GM23338 (cell line): Measurements from ENCODE around the gene RPUSD1. TPM values are rescaled to one million over a fixed set of nuclear protein-coding genes. Genes with fewer than 3 reads are reported as not detected.
A peak's percentile ranks its signal among the peaks of the same experiment; 100 is the strongest.
"Not testable (repeated sequence)": the region's sequence is repeated elsewhere in the genome, so short reads cannot be mapped to it uniquely, and the experiment has no call there.

ENCODE experiments used
- ATAC-seq: fragments of 200-7000 bp; cut with Tn5 transposase; 3 replicates; pipeline ENCODE4 v1.9.1; 2020
- DNase-seq: peaks from one replicate; pipeline ENCODE4 v3.0.0-alpha.2; 2015; ENCODE audit warnings: low spot score
- H2AFZ ChIP-seq: fragments of 200-600 bp; sonication (generic); 2 replicates; pipeline ENCODE4 v1.8.0; 2016; ENCODE audit warnings: antibody characterized with exemption, mild to moderate bottlenecking, moderate library complexity
- H3F3A ChIP-seq: fragments of 200-600 bp; sonication (generic); replicated peaks from 2 replicates; pipeline ENCODE4 v1.8.0; 2017; ENCODE audit warnings: antibody characterized with exemption, mixed run types, low read depth
- H3K27ac ChIP-seq: fragments of 200-600 bp; sonication (generic); 2 replicates; pipeline ENCODE4 v1.6.1; 2016; ENCODE audit warnings: low read depth
- H3K27me3 ChIP-seq: fragments of 200-600 bp; sonication (generic); 2 replicates; pipeline ENCODE4 v1.8.0; 2016; ENCODE audit warnings: mild to moderate bottlenecking, mixed run types, moderate library complexity; ENCODE audit not compliant: insufficient read depth
- H3K36me3 ChIP-seq: fragments of 200-600 bp; sonication (generic); 2 replicates; pipeline ENCODE4 v1.8.0; 2016; ENCODE audit warnings: mild to moderate bottlenecking; ENCODE audit not compliant: insufficient read depth
- H3K4me1 ChIP-seq: fragments of 200-600 bp; sonication (generic); 2 replicates; pipeline ENCODE4 v1.8.0; 2016; ENCODE audit warnings: mild to moderate bottlenecking, moderate library complexity; ENCODE audit not compliant: insufficient read depth
- H3K4me2 ChIP-seq: fragments of 200-600 bp; sonication (generic); 2 replicates; pipeline ENCODE4 v1.7.1; 2017; ENCODE audit warnings: mixed run types
- H3K4me3 ChIP-seq: fragments of 200-600 bp; sonication (generic); 2 replicates; pipeline ENCODE4 v1.6.1; 2016; ENCODE audit warnings: mixed run types
- H3K79me2 ChIP-seq: fragments of 200-600 bp; sonication (generic); replicated peaks from 2 replicates; pipeline ENCODE4 v1.8.0; 2017; ENCODE audit warnings: mild to moderate bottlenecking; ENCODE audit not compliant: insufficient read depth
- H3K9me2 ChIP-seq: fragments of 200-600 bp; sonication (generic); 2 replicates; pipeline ENCODE4 v1.8.0; 2017; ENCODE audit not compliant: insufficient read depth
- H4K20me1 ChIP-seq: fragments of 200-600 bp; sonication (generic); replicated peaks from 2 replicates; pipeline ENCODE4 v1.8.0; 2017; ENCODE audit warnings: mild to moderate bottlenecking; ENCODE audit not compliant: insufficient read depth
- H3K27ac Mint-ChIP-seq: 2 replicates; pipeline ENCODE4 v1.8.0; 2020; ENCODE audit warnings: inconsistent platforms, mild to moderate bottlenecking, moderate library complexity, mixed read lengths
- H3K27me3 Mint-ChIP-seq: 3 replicates; pipeline ENCODE4 v1.8.0; 2022; ENCODE audit warnings: low read depth, mild to moderate bottlenecking, moderate library complexity, mixed read lengths, inconsistent platforms; ENCODE audit not compliant: insufficient read depth, poor library complexity
- H3K36me3 Mint-ChIP-seq: 3 replicates; pipeline ENCODE4 v1.8.0; 2021; ENCODE audit warnings: low read depth, mild to moderate bottlenecking, inconsistent platforms, moderate library complexity, mixed read lengths
- H3K4me1 Mint-ChIP-seq: 3 replicates; pipeline ENCODE4 v1.8.0; 2020; ENCODE audit warnings: mild to moderate bottlenecking, inconsistent platforms, mixed read lengths
- H3K4me3 Mint-ChIP-seq: 3 replicates; pipeline ENCODE4 v1.8.0; 2021; ENCODE audit warnings: moderate library complexity, mild to moderate bottlenecking, inconsistent platforms, mixed read lengths
- H3K9me3 Mint-ChIP-seq: 3 replicates; pipeline ENCODE4 v1.8.0; 2020; ENCODE audit warnings: moderate library complexity, mild to moderate bottlenecking, inconsistent platforms, mixed read lengths
- CREB1 ChIP-seq: fragments of 250-450 bp; sonication (Bioruptor Pico); IDR thresholded peaks from 2 replicates; pipeline ENCODE4 v1.5.0; 2020; ENCODE audit warnings: low read depth, mild to moderate bottlenecking, moderate library complexity
- CTCF ChIP-seq, 2 experiments: fragments of 200-600 bp in 1 of 2; sonication (generic) in 1 of 2; conservative IDR thresholded peaks; 2 replicates each; pipeline versions ENCODE4 v1.5.1 to v1.6.1; 2016 to 2017; ENCODE audit warnings: antibody characterized with exemption in 2 of 2, low read depth in 2 of 2, mild to moderate bottlenecking in 2 of 2, moderate library complexity in 1 of 2
- ETS1 ChIP-seq: IDR thresholded peaks from 2 replicates; pipeline ENCODE4 v1.6.1; 2016; ENCODE audit warnings: antibody characterized with exemption
- EZH2phosphoT487 ChIP-seq: fragments of 200-600 bp; sonication (generic); IDR thresholded peaks from one replicate; pipeline ENCODE4 v1.8.1; 2018; ENCODE audit warnings: antibody characterized with exemption; ENCODE audit not compliant: unreplicated experiment
- JUNB ChIP-seq: IDR thresholded peaks from one replicate; pipeline ENCODE4 v1.6.1; 2016; ENCODE audit warnings: antibody characterized with exemption; ENCODE audit not compliant: unreplicated experiment
- POLR2AphosphoS5 ChIP-seq: IDR thresholded peaks from 2 replicates; pipeline ENCODE4 v1.6.1; 2016; ENCODE audit warnings: antibody characterized with exemption, low read depth
- REST ChIP-seq: IDR thresholded peaks from one replicate; pipeline ENCODE4 v1.6.1; 2018; ENCODE audit warnings: antibody characterized with exemption; ENCODE audit not compliant: unreplicated experiment
- ZNF114 ChIP-seq: fragments of 250-450 bp; sonication (Bioruptor Pico); IDR thresholded peaks from 2 replicates; pipeline ENCODE4 v1.5.0; 2020; ENCODE audit warnings: mild to moderate bottlenecking, moderate library complexity
- polyA plus RNA-seq: library from polyadenylated mRNA; unstranded; fragments of >200 nt; fragmentation: Nextera tagmentation; extraction: Ambion mirVana; gene quantifications from 2 replicates; pipeline ENCODE4 v1.2.1, GENCODE V29; 2016
- total RNA-seq: library from RNA; depleted of rRNA; stranded (reverse); fragments of >200 nt; shearing (Covaris generic); gene quantifications from 2 replicates; pipeline ENCODE4 v1.2.3, GENCODE V29; 2014

Gene RPUSD1
- total and polyA plus RNA-seq, 2 experiments from 2014 or later: 19.1 to 79.5 TPM

DNA sequence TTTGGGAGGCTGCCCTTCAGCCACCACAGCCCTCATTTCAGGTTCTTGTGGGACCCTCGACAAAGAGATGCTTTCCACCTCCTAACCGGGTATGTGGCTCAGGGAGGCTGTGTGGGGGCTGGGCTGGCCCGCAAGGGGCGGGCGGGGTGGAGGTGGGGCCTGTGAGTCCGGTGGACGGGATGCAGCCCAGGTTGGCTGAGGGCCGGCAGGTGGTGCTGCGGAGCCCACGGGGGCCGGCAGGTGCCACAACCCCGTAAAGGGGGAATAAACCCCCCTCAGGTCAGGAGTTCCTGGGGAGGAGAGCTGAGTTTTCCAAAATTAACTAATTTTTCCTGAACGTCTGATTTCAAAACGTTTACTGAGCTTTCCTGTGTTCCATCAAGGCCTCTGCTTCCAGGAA, 42.4 kb downstream of the RPUSD1 start:
- Mint-ChIP-seq H3K4me1 (peaks cover under 1% of the 10 kb centered on the region; the same call in 1 of the 3 replicates), H3K27ac (no peak overlapping the region), H3K27me3 (peaks cover 14% of the 10 kb centered on the region), H3K4me3 (no peak overlapping the region), H3K36me3 (no peaks in the 10 kb centered on the region), H3K9me3 (no peaks in the 10 kb centered on the region)
- H4K20me1 ChIP-seq: no peaks in the 10 kb centered on the region
- H3F3A ChIP-seq: 0 out of 2 replicates have a peak, but pooled peaks cover 3% of the 10 kb centered on the region
- H3K27me3 ChIP-seq: no peaks in the 10 kb centered on the region
- H3K4me1 ChIP-seq: no peaks in the 10 kb centered on the region
- no peaks in the 10 kb centered on the region for H3K36me3 ChIP-seq
- no peak overlapping the region for H3K27ac ChIP-seq
- TF ChIP-seq ZNF114 (CRISPR knock-in tag): no peak
- peak; percentile 62 to 73 for TF ChIP-seq CTCF (conservative IDR thresholded peaks at IDR 0.05; ENCODE audit: low read depth in 2 of 2)
- TF ChIP-seq EZH2phosphoT487: no peak
- TF ChIP-seq POLR2AphosphoS5: no peak
- H3K4me3 ChIP-seq: no peak overlapping the region
- ATAC-seq (peak; percentile 84), DNase-seq (peak; percentile 91)
- no peaks in the 10 kb centered on the region for H3K79me2 ChIP-seq
- H3K9me2 ChIP-seq: no peaks in the 10 kb centered on the region
- no peak overlapping the region for H2AFZ ChIP-seq
- H3K4me2 ChIP-seq: no peak overlapping the region

GRCh38 chr16:743794-744500, 44.2 kb downstream of the RPUSD1 start:
- DNase-seq: peak; percentile 67
- TF ChIP-seq CTCF (conservative IDR thresholded peaks at IDR 0.05; ENCODE audit: low read depth in 2 of 2) (peak; percentile 45 to 52), POLR2AphosphoS5 (no peak), REST (no peak), ETS1 (no peak), ZNF114 (CRISPR knock-in tag) (no peak), EZH2phosphoT487 (no peak), JUNB (no peak), CREB1 (CRISPR knock-in tag) (no peak)
- no peak overlapping the region for H2AFZ ChIP-seq
- H3K27me3 Mint-ChIP-seq: peaks cover 17% of the 10 kb centered on the region
- no peaks in the 10 kb centered on the region for H3K9me3 Mint-ChIP-seq
- 0 out of 2 replicates have a peak, but pooled peaks cover 6% of the 10 kb centered on the region for H3F3A ChIP-seq
- no peak overlapping the region for H3K27ac Mint-ChIP-seq
- H3K4me1 ChIP-seq: no peaks in the 10 kb centered on the region; the same call in 1 of the 2 replicates
- no peak overlapping the region; the same call in 2 of the 3 replicates for H3K4me3 Mint-ChIP-seq
- H3K4me1 Mint-ChIP-seq: peaks cover 5% of the 10 kb centered on the region; the same call in 1 of the 3 replicates
- no peak overlapping the region for H3K27ac ChIP-seq
- H3K36me3 Mint-ChIP-seq: peaks cover 5% of the 10 kb centered on the region; the same call in 1 of the 3 replicates
- peak; percentile 7 for ATAC-seq
- H3K9me2 ChIP-seq: no peaks in the 10 kb centered on the region
- no peak overlapping the region for H3K4me2 ChIP-seq
- no peak overlapping the region for H3K4me3 ChIP-seq
- H3K36me3 ChIP-seq: no peaks in the 10 kb centered on the region
- H3K27me3 ChIP-seq: no peaks in the 10 kb centered on the region
- H4K20me1 ChIP-seq: no peaks in the 10 kb centered on the region
- H3K79me2 ChIP-seq: no peaks in the 10 kb centered on the region

DNA sequence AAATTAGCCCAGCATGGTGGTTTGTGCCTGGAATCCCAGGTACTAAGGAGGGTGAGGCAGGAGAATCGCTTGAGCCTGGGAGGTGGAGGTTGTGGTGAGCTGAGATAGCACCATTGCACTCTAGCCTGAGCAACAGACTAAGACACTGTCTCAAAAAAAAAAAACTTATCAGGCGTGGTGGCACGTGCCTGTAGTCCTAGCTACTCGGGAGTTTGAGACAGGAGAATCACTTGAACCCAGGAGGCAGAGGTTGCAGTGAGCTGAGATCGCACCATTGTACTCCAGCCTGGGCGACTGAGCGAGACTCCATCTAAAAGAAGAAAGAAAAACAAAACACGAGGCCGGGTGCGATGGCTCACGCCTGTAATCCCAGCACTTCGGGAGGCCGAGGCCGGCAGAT, 45.3 kb downstream of the RPUSD1 start:
- not testable (repeated sequence) for H3K79me2 ChIP-seq, H3K36me3 ChIP-seq, H3K4me2 ChIP-seq, H3K4me1 ChIP-seq, H3F3A ChIP-seq, H3K9me3 Mint-ChIP-seq, H2AFZ ChIP-seq, H4K20me1 ChIP-seq, ATAC-seq, H3K4me3 ChIP-seq, H3K9me2 ChIP-seq, DNase-seq, H3K4me1 Mint-ChIP-seq, H3K27ac ChIP-seq, H3K27ac Mint-ChIP-seq, H3K36me3 Mint-ChIP-seq, H3K4me3 Mint-ChIP-seq, H3K27me3 ChIP-seq
- peaks cover 19% of the 10 kb centered on the region for H3K27me3 Mint-ChIP-seq
